ENCODE results near the gene DNAH8.

DNAH8 gene

GRCh38 chr6:39072830-39073229 lies 357.7 kb downstream of the DNAH8 start:
- no peak for TF ChIP-seq CTCF (IDR thresholded peaks at IDR 0.05; ENCODE audit: extremely low read depth, missing control alignments)
- DNase-seq (ENCODE audit: low spot score): no peak

GRCh38 chr6:39073471-39074355 lies 358.6 kb downstream of the DNAH8 start:
- no peak for DNase-seq (ENCODE audit: low spot score)
- TF ChIP-seq CTCF (IDR thresholded peaks at IDR 0.05; ENCODE audit: extremely low read depth, missing control alignments): no peak

- DNase-seq (ENCODE audit: low spot score): no peak
These were observed 359.4 kb downstream of the DNAH8 start for GRCh38 chr6:39074486-39074885.

GRCh38 chr6:39075010-39075686 lies 360.0 kb downstream of the DNAH8 start:
- no peak for DNase-seq (ENCODE audit: low spot score)
- TF ChIP-seq CTCF (IDR thresholded peaks at IDR 0.05; ENCODE audit: extremely low read depth, missing control alignments): no peak

More at GRCh38 chr6:39074486-39074885, 359.4 kb downstream of the DNAH8 start:
- TF ChIP-seq CTCF (IDR thresholded peaks at IDR 0.05; ENCODE audit: extremely low read depth, missing control alignments): no peak

- DNase-seq (ENCODE audit: low spot score): no peak
- no peak for TF ChIP-seq CTCF (IDR thresholded peaks at IDR 0.05; ENCODE audit: extremely low read depth, missing control alignments)
These were observed 360.9 kb downstream of the DNAH8 start for GRCh38 chr6:39075807-39076622.

- DNase-seq (ENCODE audit: low spot score): no peak
- no peak for TF ChIP-seq CTCF (IDR thresholded peaks at IDR 0.05; ENCODE audit: extremely low read depth, missing control alignments)
These were observed 361.8 kb downstream of the DNAH8 start for GRCh38 chr6:39076623-39077535.
